HG03575 (cell line): ENCODE measurements around the gene MIAT.
"Not testable (repeated sequence)": the region's sequence is repeated elsewhere in the genome, so short reads cannot be mapped to it uniquely, and the experiment has no call there.

ENCODE experiments used
- ATAC-seq: cut with Tn5 transposase; IDR thresholded peaks from one replicate; pipeline ENCODE4 v1.9.1; 2021; ENCODE audit not compliant: unreplicated experiment, insufficient number of reproducible peaks, low FRiP score; ENCODE audit errors: extremely low read depth

The MIAT gene

GRCh38 chr22:26656891-26657851, at the start of gene MIAT:
TSS of gene MIAT (plus strand) at chr22:26657588.
- no peak for ATAC-seq

- ATAC-seq, result no peak
These were observed 49.3 kb upstream of the MIAT start for GRCh38 chr22:26608129-26608528.

- ATAC-seq, result no peak
These were observed 48.1 kb upstream of the MIAT start for GRCh38 chr22:26609287-26609686.

- ATAC-seq, result peak; percentile 53
These were observed 47.1 kb upstream of the MIAT start for GRCh38 chr22:26610072-26610958.

- ATAC-seq, result no peak
These were observed 46.4 kb upstream of the MIAT start for GRCh38 chr22:26610996-26611395.

- ATAC-seq, result no peak
These were observed 44.7 kb upstream of the MIAT start for GRCh38 chr22:26612652-26613051.

- not testable (repeated sequence) for ATAC-seq
These were observed 43.6 kb upstream of the MIAT start for GRCh38 chr22:26613753-26614152.

- ATAC-seq, result no peak
These were observed 43.1 kb upstream of the MIAT start for GRCh38 chr22:26614322-26614721.

- ATAC-seq, result no peak
These were observed 42.2 kb upstream of the MIAT start for GRCh38 chr22:26615149-26615548.

GRCh38 chr22:26615830-26616435, 41.5 kb upstream of the MIAT start:
- ATAC-seq, result no peak

- no peak for ATAC-seq
These were observed 40.7 kb upstream of the MIAT start for GRCh38 chr22:26616650-26617049.

GRCh38 chr22:26617271-26618199, 39.9 kb upstream of the MIAT start, which contains the start of gene CRYBB1:
TSS of gene CRYBB1 (minus strand) at chr22:26618027. CDS start at chr22:26616319, 1,708 bp downstream.
- no peak for ATAC-seq

GRCh38 chr22:26618455-26618854, 38.9 kb upstream of the MIAT start:
- no peak for ATAC-seq

GRCh38 chr22:26619510-26619909, 37.9 kb upstream of the MIAT start:
- ATAC-seq, result no peak

- no peak for ATAC-seq
These were observed 37.2 kb upstream of the MIAT start for GRCh38 chr22:26620197-26620596.

- ATAC-seq, result no peak
These were observed 35.7 kb upstream of the MIAT start, which contains the start of gene CRYBA4 for GRCh38 chr22:26621663-26622062. TSS of gene CRYBA4 (plus strand) at chr22:26621963. CDS start at chr22:26622597, 634 bp downstream.

- ATAC-seq, result no peak
These were observed 33.4 kb upstream of the MIAT start for GRCh38 chr22:26623984-26624383.

GRCh38 chr22:26624803-26625202, 32.6 kb upstream of the MIAT start:
- ATAC-seq, result no peak
